H9 (cell line): ENCODE data around the gene RABIF. TPM values are rescaled to one million over a fixed set of nuclear protein-coding genes. Genes with fewer than 3 reads are reported as not detected.
A peak's percentile ranks its signal among the peaks of the same experiment; 100 is the strongest.

ENCODE experiments used
- DNase-seq: peaks from one replicate; pipeline ENCODE4 v3.0.0-alpha.2; 2017
- H2AFZ ChIP-seq: one replicate; pipeline ENCODE4 v1.6.1; 2013; ENCODE audit warnings: mild to moderate bottlenecking, low read length, control low read depth, moderate library complexity
- H2AK5ac ChIP-seq: 2 replicates; pipeline ENCODE4 v1.6.1; 2013; ENCODE audit warnings: low read length, control low read depth, mixed read lengths; ENCODE audit not compliant: insufficient read length
- H2BK120ac ChIP-seq: one replicate; pipeline ENCODE4 v1.6.1; 2013; ENCODE audit warnings: low read depth, mild to moderate bottlenecking, low read length, control low read depth, inconsistent platforms; ENCODE audit not compliant: poor library complexity, severe bottlenecking
- H2BK12ac ChIP-seq: 2 replicates; pipeline ENCODE4 v1.6.1; 2013; ENCODE audit warnings: low read length, control low read depth, mixed read lengths, low read depth; ENCODE audit not compliant: insufficient read length
- H2BK15ac ChIP-seq: 2 replicates; pipeline ENCODE4 v1.6.1; 2013; ENCODE audit warnings: low read depth, low read length, control low read depth
- H2BK20ac ChIP-seq: one replicate; pipeline ENCODE4 v1.6.1; 2013; ENCODE audit warnings: low read depth, mild to moderate bottlenecking, low read length, control low read depth, inconsistent platforms; ENCODE audit not compliant: poor library complexity, severe bottlenecking
- H2BK5ac ChIP-seq: 2 replicates; pipeline ENCODE4 v1.6.1; 2013; ENCODE audit warnings: low read length, control low read depth, mixed read lengths; ENCODE audit not compliant: insufficient read length
- H3K14ac ChIP-seq: 2 replicates; pipeline ENCODE4 v1.6.1; 2013; ENCODE audit warnings: low read length, control low read depth; ENCODE audit not compliant: insufficient read depth
- H3K18ac ChIP-seq: 2 replicates; pipeline ENCODE4 v1.6.1; 2013; ENCODE audit warnings: low read depth, mild to moderate bottlenecking, mixed read lengths, low read length, control low read depth; ENCODE audit not compliant: insufficient read length
- H3K23ac ChIP-seq: 2 replicates; pipeline ENCODE4 v1.6.1; 2013; ENCODE audit warnings: low read length, control low read depth, mixed read lengths, low read depth; ENCODE audit not compliant: insufficient read length
- H3K23me2 ChIP-seq: 2 replicates; pipeline ENCODE4 v1.6.1; 2013; ENCODE audit warnings: low read depth, mild to moderate bottlenecking, mixed read lengths, low read length, control low read depth; ENCODE audit not compliant: insufficient read length, poor library complexity, severe bottlenecking
- H3K27ac ChIP-seq: 2 replicates; pipeline ENCODE4 v1.5.1; 2013; ENCODE audit warnings: low read length, control low read depth, mixed read lengths, low read depth; ENCODE audit not compliant: insufficient read length
- H3K27me3 ChIP-seq: 2 replicates; pipeline ENCODE4 v1.6.1; 2013; ENCODE audit warnings: low read length, control low read depth, inconsistent platforms; ENCODE audit not compliant: insufficient read depth
- H3K4ac ChIP-seq: 2 replicates; pipeline ENCODE4 v1.6.1; 2013; ENCODE audit warnings: low read depth, mild to moderate bottlenecking, control low read depth, inconsistent platforms, low read length, moderate library complexity
- H3K4me1 ChIP-seq: 2 replicates; pipeline ENCODE4 v1.6.1; 2013; ENCODE audit warnings: low read length, control low read depth, inconsistent platforms; ENCODE audit not compliant: insufficient read depth
- H3K4me2 ChIP-seq: 2 replicates; pipeline ENCODE4 v1.6.1; 2013; ENCODE audit warnings: low read length, control low read depth, mixed read lengths; ENCODE audit not compliant: insufficient read length, insufficient read depth
- H3K56ac ChIP-seq: 2 replicates; pipeline ENCODE4 v1.6.1; 2013; ENCODE audit warnings: low read depth, mild to moderate bottlenecking, mixed read lengths, low read length, control low read depth; ENCODE audit not compliant: insufficient read length
- H3K79me1 ChIP-seq: 2 replicates; pipeline ENCODE4 v1.6.1; 2013; ENCODE audit warnings: low read depth, mild to moderate bottlenecking, moderate library complexity, low read length, control low read depth, inconsistent platforms; ENCODE audit not compliant: insufficient read depth, poor library complexity, severe bottlenecking
- H3K79me2 ChIP-seq: 2 replicates; pipeline ENCODE4 v1.6.1; 2013; ENCODE audit warnings: low read length, control low read depth, inconsistent platforms; ENCODE audit not compliant: insufficient read depth
- H3K9ac ChIP-seq: 2 replicates; pipeline ENCODE4 v1.6.1; 2013; ENCODE audit warnings: low read length, control low read depth, mixed read lengths; ENCODE audit not compliant: insufficient read length; ENCODE audit errors: extremely low read depth
- H3K9me3 ChIP-seq: one replicate; pipeline ENCODE4 v1.6.1; 2013; ENCODE audit warnings: low read depth, low read length, inconsistent platforms; ENCODE audit not compliant: control insufficient read depth
- H3T11ph ChIP-seq: one replicate; pipeline ENCODE4 v1.6.1; 2013; ENCODE audit warnings: mild to moderate bottlenecking, low read length, control low read depth, inconsistent platforms
- H4K20me1 ChIP-seq: one replicate; pipeline ENCODE4 v1.6.1; 2013; ENCODE audit not compliant: control insufficient read depth, insufficient read length, insufficient read depth
- H4K5ac ChIP-seq: 2 replicates; pipeline ENCODE4 v1.6.1; 2013; ENCODE audit warnings: low read depth, mild to moderate bottlenecking, mixed read lengths, low read length, control low read depth; ENCODE audit not compliant: insufficient read length
- H4K8ac ChIP-seq: replicated peaks from 2 replicates; pipeline ENCODE4 v1.6.1; 2013; ENCODE audit warnings: low read length, control low read depth, mixed read lengths, low read depth; ENCODE audit not compliant: insufficient read length
- H4K91ac ChIP-seq: 2 replicates; pipeline ENCODE4 v1.6.1; 2013; ENCODE audit warnings: low read depth, mild to moderate bottlenecking, moderate library complexity, mixed read lengths, low read length, control low read depth; ENCODE audit not compliant: insufficient read length
- H3K27ac Mint-ChIP-seq, 3 experiments: 2 replicates in 2 of 3; 3 replicates in 1 of 3; pipeline ENCODE4 v1.8.0; 2020 to 2021; ENCODE audit warnings: mixed read lengths in 3 of 3, mild to moderate bottlenecking in 1 of 3, moderate library complexity in 1 of 3
- H3K27me3 Mint-ChIP-seq: 2 replicates; pipeline ENCODE4 v1.8.0; 2021; ENCODE audit warnings: low read depth, mild to moderate bottlenecking, moderate library complexity, mixed read lengths
- H3K36me3 Mint-ChIP-seq, 3 experiments: 2 replicates in 2 of 3; 3 replicates in 1 of 3; pipeline ENCODE4 v1.8.0; 2020 to 2021; ENCODE audit warnings: low read depth in 3 of 3, mixed read lengths in 3 of 3; ENCODE audit not compliant: insufficient read depth in 1 of 3
- H3K4me1 Mint-ChIP-seq, 2 experiments: 2 replicates each; pipeline ENCODE4 v1.8.0; 2020; ENCODE audit warnings: mixed read lengths in 2 of 2
- H3K4me3 Mint-ChIP-seq, 2 experiments: 2 replicates in 1 of 2; 3 replicates in 1 of 2; pipeline ENCODE4 v1.8.0; 2020 to 2021; ENCODE audit warnings: mild to moderate bottlenecking in 2 of 2, mixed read lengths in 2 of 2, moderate library complexity in 1 of 2
- H3K9me3 Mint-ChIP-seq, 2 experiments: 2 replicates in 1 of 2; 3 replicates in 1 of 2; pipeline ENCODE4 v1.8.0; 2020; ENCODE audit warnings: mild to moderate bottlenecking in 2 of 2, mixed read lengths in 2 of 2, moderate library complexity in 1 of 2
- WGBS: extraction: QIAGEN DNeasy Blood & Tissue Kit; methylation state at CpG from one replicate; pipeline ENCODE4 v1.1.7; 2013; ENCODE audit warnings: missing lambda C conversion rate, low lambda C conversion rate, mixed read lengths; ENCODE audit not compliant: insufficient read length; ENCODE audit errors: extremely low coverage; 5-methylcytosine and 5-hydroxymethylcytosine counted together
- total RNA-seq: library from RNA; stranded (reverse); gene quantifications from 2 replicates; pipeline ENCODE4 v1.2.1, GENCODE V29; 2021
- TF ChIP-seq, protein P1 (sequence below): fragments of 200-600 bp; sonication (generic); conservative IDR thresholded peaks from 3 replicates; pipeline ENCODE4 v1.8.0; 2021; ENCODE audit warnings: antibody characterized with exemption, mild to moderate bottlenecking

RABIF gene
- total RNA-seq, 1 experiment from 2014 or later, result 8.3 TPM

DNA sequence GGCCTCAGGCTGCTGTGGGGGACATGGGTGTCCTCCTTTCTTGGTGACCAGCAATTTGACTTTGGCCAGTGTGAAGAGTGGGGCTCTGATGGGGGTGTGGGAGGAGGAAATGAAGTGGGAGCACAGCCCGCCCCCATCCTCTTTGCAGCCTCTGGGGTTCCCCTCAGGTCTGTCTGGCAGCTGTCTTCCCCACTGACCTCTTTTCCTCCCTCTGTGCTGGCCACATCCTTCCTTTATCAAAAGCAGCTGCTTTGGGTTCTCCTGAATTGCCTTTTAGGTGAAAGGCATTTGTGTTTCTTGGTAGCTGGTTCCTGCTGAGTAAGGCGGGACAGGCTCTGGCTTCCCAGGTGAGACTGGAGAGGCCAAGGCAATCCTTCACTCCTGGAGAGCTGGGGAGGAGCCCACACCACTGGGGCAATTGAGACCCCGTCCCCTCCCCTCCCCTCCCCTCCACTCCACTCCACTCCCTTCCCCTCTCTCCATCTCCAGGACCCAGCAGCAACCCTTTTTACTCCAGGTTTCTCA, 53.3 kb downstream of the RABIF start:
- no peaks in the 10 kb centered on the region for H4K20me1 ChIP-seq
- H4K8ac ChIP-seq, result no peak overlapping the region
- no peak overlapping the region for H2BK12ac ChIP-seq
- Mint-ChIP-seq H3K9me3 (no peaks in the 10 kb centered on the region; a peak in 1 of 5 replicates), H3K4me3 (no peak overlapping the region), H3K4me1 (peaks cover 19 to 23% of the 10 kb centered on the region in 2 experiments), H3K27ac (peak overlapping the region; percentile 55 to 70 (median 59); a peak in 4 of 7 replicates), H3K27me3 (no peaks in the 10 kb centered on the region), H3K36me3 (no peaks in the 10 kb centered on the region)
- no peak overlapping the region for H3K9ac ChIP-seq
- H3K23me2 ChIP-seq, result no peaks in the 10 kb centered on the region
- no peak overlapping the region for H3K4ac ChIP-seq
- no peaks in the 10 kb centered on the region; the same call in 1 of the 2 replicates for H3K4me1 ChIP-seq
- H2BK20ac ChIP-seq, result no peak overlapping the region
- H2BK15ac ChIP-seq, result no peak overlapping the region
- H3K9me3 ChIP-seq, result no peaks in the 10 kb centered on the region
- H2AFZ ChIP-seq, result no peak overlapping the region
- H3K18ac ChIP-seq, result no peak overlapping the region
- H3K4me2 ChIP-seq, result no peak overlapping the region
- DNase-seq, result no peak
- TF ChIP-seq, protein P1, sequence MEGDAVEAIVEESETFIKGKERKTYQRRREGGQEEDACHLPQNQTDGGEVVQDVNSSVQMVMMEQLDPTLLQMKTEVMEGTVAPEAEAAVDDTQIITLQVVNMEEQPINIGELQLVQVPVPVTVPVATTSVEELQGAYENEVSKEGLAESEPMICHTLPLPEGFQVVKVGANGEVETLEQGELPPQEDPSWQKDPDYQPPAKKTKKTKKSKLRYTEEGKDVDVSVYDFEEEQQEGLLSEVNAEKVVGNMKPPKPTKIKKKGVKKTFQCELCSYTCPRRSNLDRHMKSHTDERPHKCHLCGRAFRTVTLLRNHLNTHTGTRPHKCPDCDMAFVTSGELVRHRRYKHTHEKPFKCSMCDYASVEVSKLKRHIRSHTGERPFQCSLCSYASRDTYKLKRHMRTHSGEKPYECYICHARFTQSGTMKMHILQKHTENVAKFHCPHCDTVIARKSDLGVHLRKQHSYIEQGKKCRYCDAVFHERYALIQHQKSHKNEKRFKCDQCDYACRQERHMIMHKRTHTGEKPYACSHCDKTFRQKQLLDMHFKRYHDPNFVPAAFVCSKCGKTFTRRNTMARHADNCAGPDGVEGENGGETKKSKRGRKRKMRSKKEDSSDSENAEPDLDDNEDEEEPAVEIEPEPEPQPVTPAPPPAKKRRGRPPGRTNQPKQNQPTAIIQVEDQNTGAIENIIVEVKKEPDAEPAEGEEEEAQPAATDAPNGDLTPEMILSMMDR, result no peak
- no peak overlapping the region for H3T11ph ChIP-seq
- H2BK120ac ChIP-seq, result no peak overlapping the region
- no peak overlapping the region for H2AK5ac ChIP-seq
- no peak overlapping the region for H4K5ac ChIP-seq
- H3K56ac ChIP-seq, result no peak overlapping the region
- no peak overlapping the region for H2BK5ac ChIP-seq
- no peaks in the 10 kb centered on the region for H3K79me2 ChIP-seq
- H3K14ac ChIP-seq, result no peak overlapping the region
- no peak overlapping the region for H4K91ac ChIP-seq
- no peaks in the 10 kb centered on the region for H3K79me1 ChIP-seq
- WGBS, result no CpG with 5 or more reads among the region's 3 CpGs
- no peaks in the 10 kb centered on the region for H3K27me3 ChIP-seq
- H3K23ac ChIP-seq, result no peak overlapping the region
- H3K27ac ChIP-seq, result no peak overlapping the region
